ENCODE data around the gene GBX2. TPM values are rescaled to one million over a fixed set of nuclear protein-coding genes. Genes with fewer than 3 reads are reported as not detected.

Gene GBX2
- total and polyA plus RNA-seq, 9 of the 15 experiments (the other 6 are each of a cell fraction or from before 2014, with no cell fraction given), result 0.03 to 0.53 (median 0.27) TPM; not detected in 1

GRCh38 chr2:236162031-236162845 lies 5.9 kb downstream of the GBX2 start (continued):
- TF ChIP-seq ZNF407 (IDR thresholded peaks at IDR 0.05; ENCODE audit: low read depth), result no peak
- TF ChIP-seq PHF8 (IDR thresholded peaks at IDR 0.05; ENCODE audit: borderline replicate concordance, low read length), result no peak

Measured in K562 (cell line).